ENCODE data around the gene SLC25A19. TPM values are rescaled to one million over a fixed set of nuclear protein-coding genes. Genes with fewer than 3 reads are reported as not detected.

The SLC25A19 gene
- total RNA-seq = 28.8 TPM

DNA sequence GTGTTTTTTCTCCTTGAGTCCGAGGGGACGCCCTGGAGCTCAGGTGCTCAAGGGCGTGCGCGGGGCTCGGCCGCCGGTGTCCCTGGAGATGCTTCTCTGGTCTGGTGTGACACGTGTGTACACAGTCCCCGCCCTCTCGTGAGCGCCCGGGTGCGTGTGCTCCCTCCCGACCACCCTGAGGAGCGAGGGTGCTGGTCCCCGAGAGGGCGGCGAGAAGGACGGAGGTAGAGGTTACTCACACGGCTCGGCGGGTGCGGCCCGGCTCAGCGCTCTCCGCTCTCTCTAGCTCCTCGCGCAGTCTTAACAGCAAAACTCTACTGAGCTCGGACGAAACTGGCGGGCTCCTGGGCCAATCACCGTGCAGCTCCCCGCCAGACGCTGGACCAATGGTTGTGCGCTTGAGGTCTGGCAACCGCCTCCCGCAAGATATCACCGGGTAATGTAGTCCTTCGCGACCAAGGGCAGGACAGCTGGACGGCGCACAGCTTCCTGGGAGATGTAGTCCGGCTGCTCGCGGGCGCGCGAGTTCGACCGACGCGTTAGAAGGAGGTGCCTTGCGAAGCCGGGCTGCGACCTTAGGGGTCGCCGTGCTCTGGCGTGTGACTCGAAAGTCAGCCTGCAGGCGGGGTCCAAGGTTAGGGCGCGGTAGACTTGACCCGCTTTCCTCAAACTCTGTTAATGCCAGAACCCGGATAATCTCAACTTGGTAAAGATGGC, at the start of gene SLC25A19:
TSS of gene SLC25A19 (minus strand) at position 319 of the 717 bp plus-strand sequence. CDS start 2,669 bp downstream, outside the sequence.
- DNase-seq (ENCODE audit: low read depth in 2 of 3, low spot score in 2 of 3) = peak; percentile 91 to 99 (median 99)

- DNase-seq (ENCODE audit: low read depth in 2 of 3, low spot score in 2 of 3) = peak in 2 of 3 donors; percentile 48 to 51
Observed at GRCh38 chr17:75338335-75338734, 49.1 kb upstream of the SLC25A19 start.

- no peak for DNase-seq (ENCODE audit: low read depth in 2 of 3, low spot score in 2 of 3)
Observed at GRCh38 chr17:75335315-75335714, 46.1 kb upstream of the SLC25A19 start.

DNA sequence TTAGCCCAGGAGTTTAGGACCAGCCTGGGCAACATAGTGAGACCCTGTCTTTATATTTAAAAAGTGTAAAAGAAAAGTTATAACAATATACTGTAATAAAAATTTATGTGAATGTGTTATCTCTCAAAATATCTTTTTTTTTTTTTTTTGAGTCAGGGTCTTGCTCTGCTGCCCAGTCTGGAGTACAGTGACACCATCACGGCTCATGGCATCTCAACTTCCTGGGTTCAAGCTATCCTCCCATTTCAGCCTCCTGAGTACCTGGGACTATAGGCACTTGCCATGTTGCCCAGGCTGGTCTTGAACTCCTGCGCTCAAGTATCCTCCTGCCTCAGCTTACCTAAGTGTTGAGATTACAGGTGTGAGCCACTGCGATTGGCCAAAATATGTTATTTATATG, 45.5 kb upstream of the SLC25A19 start:
- no peak for DNase-seq (ENCODE audit: low read depth in 2 of 3, low spot score in 2 of 3)

- no peak for DNase-seq (ENCODE audit: low read depth in 2 of 3, low spot score in 2 of 3)
Observed at GRCh38 chr17:75331671-75332070, 42.4 kb upstream of the SLC25A19 start.

GRCh38 chr17:75327757-75328156, 38.5 kb upstream of the SLC25A19 start:
- DNase-seq (ENCODE audit: low read depth in 2 of 3, low spot score in 2 of 3) = no peak

GRCh38 chr17:75326226-75326848, 37.1 kb upstream of the SLC25A19 start:
- DNase-seq (ENCODE audit: low read depth in 2 of 3, low spot score in 2 of 3) = peak in 1 of 3 donors; percentile 47

GRCh38 chr17:75325827-75326225, 36.6 kb upstream of the SLC25A19 start:
- peak in 2 of 3 donors; percentile 83 to 88 for DNase-seq (ENCODE audit: low read depth in 2 of 3, low spot score in 2 of 3)

DNA sequence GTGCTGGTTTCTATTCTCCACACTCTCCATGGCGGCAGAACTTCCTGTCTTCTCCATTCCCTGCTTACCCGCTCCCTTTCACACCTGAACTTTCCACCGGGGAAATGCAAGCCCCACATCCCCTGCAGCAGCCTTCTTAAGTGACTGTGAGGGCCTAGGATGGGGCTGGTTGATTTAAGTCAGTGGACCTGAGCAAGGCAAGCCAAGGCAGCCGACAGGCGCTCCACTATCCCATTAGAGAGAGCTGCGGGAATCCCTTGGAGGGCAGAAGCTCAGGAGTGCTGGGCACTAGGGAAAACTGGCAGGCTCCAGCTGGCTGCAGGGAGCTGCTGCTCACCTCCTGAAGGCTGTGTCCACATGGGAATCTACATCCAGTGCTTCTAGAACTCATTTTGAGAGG, 36.1 kb upstream of the SLC25A19 start:
- DNase-seq (ENCODE audit: low read depth in 2 of 3, low spot score in 2 of 3) = no peak

GRCh38 chr17:75321506-75321905, 32.3 kb upstream of the SLC25A19 start:
- no peak for DNase-seq (ENCODE audit: low read depth in 2 of 3, low spot score in 2 of 3)

- no peak for DNase-seq (ENCODE audit: low read depth in 2 of 3, low spot score in 2 of 3)
Observed at GRCh38 chr17:75319904-75320691, 30.9 kb upstream of the SLC25A19 start.

GRCh38 chr17:75318615-75319222, 29.5 kb upstream of the SLC25A19 start:
- DNase-seq (ENCODE audit: low read depth in 2 of 3, low spot score in 2 of 3) = no peak

DNA sequence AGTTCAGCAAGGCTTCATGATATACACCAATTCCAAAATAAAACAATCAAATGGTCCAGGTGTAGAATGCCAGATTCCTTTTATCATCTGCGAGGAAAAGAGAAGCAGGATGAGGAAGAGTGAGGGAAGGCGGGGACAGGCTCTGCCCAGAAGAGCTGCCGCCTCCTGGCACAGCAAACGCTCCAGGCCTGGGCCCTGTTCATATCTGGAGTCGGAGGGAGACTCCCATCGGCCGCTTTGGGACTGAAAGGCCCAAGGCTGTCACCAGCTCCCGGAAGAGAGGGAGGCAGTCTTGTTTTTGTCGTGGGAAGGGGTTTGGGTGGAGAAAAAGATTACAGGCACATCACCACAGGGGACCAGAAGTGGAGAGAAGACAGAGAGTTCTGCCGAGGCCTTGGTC, 29.0 kb upstream of the SLC25A19 start:
- no peak for DNase-seq (ENCODE audit: low read depth in 2 of 3, low spot score in 2 of 3)

DNA sequence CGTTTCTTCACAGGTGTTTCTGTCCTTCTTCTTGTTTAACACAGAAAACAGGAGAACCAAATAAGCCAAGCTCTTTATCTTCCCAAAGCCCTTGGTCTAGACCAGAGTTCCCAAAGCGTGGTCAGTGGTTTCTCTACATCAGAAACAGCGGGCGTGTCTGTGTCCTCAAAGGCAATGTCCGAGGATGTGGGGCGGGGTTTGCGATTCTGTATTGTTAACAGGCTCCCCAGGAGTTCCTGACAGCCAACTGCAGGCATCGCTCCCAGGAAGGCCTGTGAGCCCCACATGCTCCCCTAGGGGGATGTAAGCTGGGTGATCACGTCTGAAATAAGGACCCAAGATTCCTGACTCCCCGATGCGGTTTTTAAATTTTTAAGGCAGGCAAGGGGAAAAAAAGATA, 28.4 kb upstream of the SLC25A19 start:
- DNase-seq (ENCODE audit: low read depth in 2 of 3, low spot score in 2 of 3) = no peak

GRCh38 chr17:75316253-75316652, 27.0 kb upstream of the SLC25A19 start:
- no peak for DNase-seq (ENCODE audit: low read depth in 2 of 3, low spot score in 2 of 3)

GRCh38 chr17:75315541-75316243, 26.5 kb upstream of the SLC25A19 start:
- DNase-seq (ENCODE audit: low read depth in 2 of 3, low spot score in 2 of 3) = no peak

DNA sequence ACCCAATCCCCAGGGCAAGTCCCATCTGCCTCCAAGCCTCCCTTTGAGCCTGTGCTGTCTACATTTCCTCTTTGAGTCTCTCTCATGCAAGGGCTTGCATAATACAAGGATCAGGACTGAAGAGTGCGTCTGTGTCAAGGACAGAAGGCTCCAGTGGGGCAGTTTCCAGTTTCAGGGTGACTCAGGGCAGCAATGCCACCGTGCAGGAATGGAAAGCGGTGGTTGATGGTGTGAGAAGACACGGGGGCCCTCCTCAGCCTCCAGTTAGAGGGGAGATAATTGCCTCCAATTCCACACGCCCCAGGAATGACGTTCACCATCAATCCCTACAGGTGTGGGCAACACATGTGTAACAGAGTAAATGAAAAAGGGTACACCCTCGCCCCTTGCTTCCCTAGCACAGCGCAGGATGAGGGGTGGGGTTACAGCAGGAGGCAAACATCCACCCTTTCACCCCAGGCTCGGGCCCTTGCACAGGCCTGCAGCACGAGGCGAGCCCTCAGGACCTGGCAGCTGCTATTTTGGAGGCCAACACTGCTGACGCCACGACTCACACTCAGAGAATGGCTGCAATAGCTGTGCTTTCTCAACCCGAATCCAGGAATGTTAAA, 24.8 kb upstream of the SLC25A19 start:
- DNase-seq (ENCODE audit: low read depth in 2 of 3, low spot score in 2 of 3) = no peak

- no peak for DNase-seq (ENCODE audit: low read depth in 2 of 3, low spot score in 2 of 3)
Observed at GRCh38 chr17:75308732-75309629, 19.7 kb upstream of the SLC25A19 start.

Measured in hematopoietic multipotent progenitor cell (in vitro differentiated cells).